ENCODE measurements around the gene NKX3-2.

The NKX3-2 gene

GRCh38 chr4:13541176-13541604 is 3.1 kb downstream of the NKX3-2 start:
- TF ChIP-seq CTCF (IDR thresholded peaks at IDR 0.05; ENCODE audit: control insufficient read depth, extremely low read depth, insufficient read depth): no peak
- no peak overlapping the region for H3K4me3 ChIP-seq (ENCODE audit: low read depth, low read length)
- DNase-seq (ENCODE audit: low read depth): no peak

GRCh38 chr4:13540446-13541175 is 3.7 kb downstream of the NKX3-2 start:
- no peak for TF ChIP-seq CTCF (IDR thresholded peaks at IDR 0.05; ENCODE audit: control insufficient read depth, extremely low read depth, insufficient read depth)
- no peak overlapping the region for H3K4me3 ChIP-seq (ENCODE audit: low read depth, low read length)
- DNase-seq (ENCODE audit: low read depth): no peak

GRCh38 chr4:13539619-13540445 is 4.5 kb downstream of the NKX3-2 start:
- no peak overlapping the region for H3K4me3 ChIP-seq (ENCODE audit: low read depth, low read length)
- TF ChIP-seq CTCF (IDR thresholded peaks at IDR 0.05; ENCODE audit: control insufficient read depth, extremely low read depth, insufficient read depth): no peak
- no peak for DNase-seq (ENCODE audit: low read depth)

- H3K4me3 ChIP-seq (ENCODE audit: low read depth, low read length): no peak overlapping the region
- no peak for TF ChIP-seq CTCF (IDR thresholded peaks at IDR 0.05; ENCODE audit: control insufficient read depth, extremely low read depth, insufficient read depth)
- no peak for DNase-seq (ENCODE audit: low read depth)
Measured at GRCh38 chr4:13539047-13539618, 5.2 kb downstream of the NKX3-2 start.

- no peak overlapping the region for H3K4me3 ChIP-seq (ENCODE audit: low read depth, low read length)
- TF ChIP-seq CTCF (IDR thresholded peaks at IDR 0.05; ENCODE audit: control insufficient read depth, extremely low read depth, insufficient read depth): no peak
- DNase-seq (ENCODE audit: low read depth): no peak
Measured at GRCh38 chr4:13538427-13538973, 5.8 kb downstream of the NKX3-2 start.

GRCh38 chr4:13537832-13538177 is 6.5 kb downstream of the NKX3-2 start:
- H3K4me3 ChIP-seq (ENCODE audit: low read depth, low read length): no peak overlapping the region
- TF ChIP-seq CTCF (IDR thresholded peaks at IDR 0.05; ENCODE audit: control insufficient read depth, extremely low read depth, insufficient read depth): no peak
- DNase-seq (ENCODE audit: low read depth): no peak
